ENCODE measurements around the gene PDLIM7.

Gene PDLIM7

DNA sequence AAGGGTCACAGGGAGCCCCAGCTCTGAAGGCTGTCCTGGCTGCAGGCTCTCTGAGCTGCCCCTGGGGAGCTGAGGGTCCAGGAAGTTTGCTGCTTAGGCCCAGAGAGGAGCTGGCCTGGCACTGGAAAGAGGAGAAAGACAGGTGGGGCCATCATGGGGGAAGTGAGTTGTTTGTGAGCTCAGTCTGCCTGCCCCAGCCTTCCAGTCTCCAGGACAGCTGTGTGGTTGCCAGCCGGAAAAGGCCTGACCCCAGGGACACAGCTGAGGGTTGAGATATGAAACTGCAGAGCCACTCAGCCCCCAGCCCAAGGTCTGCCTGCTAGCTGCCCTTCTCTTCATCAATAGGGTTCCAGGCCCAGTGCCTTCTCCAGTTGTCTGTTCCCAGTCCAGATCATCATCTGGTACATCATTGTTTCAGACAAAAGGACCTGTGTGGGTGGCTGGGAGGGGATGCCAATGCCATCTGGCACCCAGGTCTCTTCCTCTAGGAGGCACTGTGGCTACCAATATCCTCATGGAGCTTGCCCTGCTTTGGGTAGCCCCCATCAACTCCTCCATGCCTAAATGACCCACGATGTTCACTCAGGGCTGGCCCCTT lies 23.6 kb upstream of the PDLIM7 start:
- Histone ChIP-seq H3K4me2 (no peak overlapping the region), H3K9ac (no peak overlapping the region)

DNA sequence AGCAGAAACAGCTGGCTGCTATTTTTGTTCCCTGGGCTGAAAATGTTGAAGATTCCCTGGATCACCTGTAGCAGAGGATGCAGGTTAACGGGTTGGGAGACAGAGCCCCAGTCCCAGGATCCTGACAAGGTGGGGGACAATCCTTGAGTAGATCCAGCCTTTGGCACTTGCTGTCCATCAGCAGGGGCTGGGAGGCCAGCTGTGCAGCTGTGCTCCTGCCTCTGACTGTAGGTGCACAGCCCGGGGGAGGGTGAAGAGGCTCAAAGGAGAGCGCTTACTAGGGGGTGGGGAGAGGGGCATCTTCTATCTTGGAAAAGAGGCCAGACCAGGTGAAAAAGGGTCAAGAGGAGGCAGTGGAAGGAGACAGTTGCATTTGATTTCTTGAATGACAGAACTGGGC lies 22.9 kb upstream of the PDLIM7 start:
- Histone ChIP-seq H3K9ac (no peak overlapping the region), H2AFZ (ENCODE audit: low read depth) (no peak overlapping the region), H3K4me1 (ENCODE audit: low read depth, poor library complexity, severe bottlenecking) (peaks cover 3% of the 10 kb centered on the region), H4K20me1 (ENCODE audit: insufficient read depth) (no peaks in the 10 kb centered on the region), H3K4me3 (IDR thresholded peaks at IDR 0.05; ENCODE audit: insufficient read depth, low read depth, low read length) (no peak overlapping the region), H3K27me3 (ENCODE audit: insufficient read depth, low read depth) (no peaks in the 10 kb centered on the region), H3K27ac (no peak overlapping the region), H3K36me3 (ENCODE audit: insufficient read depth) (no peaks in the 10 kb centered on the region), H3K79me2 (ENCODE audit: insufficient read depth, low read depth) (0 out of 2 replicates have a peak, but pooled peaks cover 8% of the 10 kb centered on the region), H3K4me2 (no peak overlapping the region)
- TF ChIP-seq, protein P1, sequence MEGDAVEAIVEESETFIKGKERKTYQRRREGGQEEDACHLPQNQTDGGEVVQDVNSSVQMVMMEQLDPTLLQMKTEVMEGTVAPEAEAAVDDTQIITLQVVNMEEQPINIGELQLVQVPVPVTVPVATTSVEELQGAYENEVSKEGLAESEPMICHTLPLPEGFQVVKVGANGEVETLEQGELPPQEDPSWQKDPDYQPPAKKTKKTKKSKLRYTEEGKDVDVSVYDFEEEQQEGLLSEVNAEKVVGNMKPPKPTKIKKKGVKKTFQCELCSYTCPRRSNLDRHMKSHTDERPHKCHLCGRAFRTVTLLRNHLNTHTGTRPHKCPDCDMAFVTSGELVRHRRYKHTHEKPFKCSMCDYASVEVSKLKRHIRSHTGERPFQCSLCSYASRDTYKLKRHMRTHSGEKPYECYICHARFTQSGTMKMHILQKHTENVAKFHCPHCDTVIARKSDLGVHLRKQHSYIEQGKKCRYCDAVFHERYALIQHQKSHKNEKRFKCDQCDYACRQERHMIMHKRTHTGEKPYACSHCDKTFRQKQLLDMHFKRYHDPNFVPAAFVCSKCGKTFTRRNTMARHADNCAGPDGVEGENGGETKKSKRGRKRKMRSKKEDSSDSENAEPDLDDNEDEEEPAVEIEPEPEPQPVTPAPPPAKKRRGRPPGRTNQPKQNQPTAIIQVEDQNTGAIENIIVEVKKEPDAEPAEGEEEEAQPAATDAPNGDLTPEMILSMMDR (conservative IDR thresholded peaks at IDR 0.05; ENCODE audit: low read depth, low read length): no peak

More for the DNA sequence above, 23.6 kb upstream of the PDLIM7 start:
- Histone ChIP-seq H3K4me1 (ENCODE audit: low read depth, poor library complexity, severe bottlenecking) (peaks cover 3% of the 10 kb centered on the region), H3K27me3 (ENCODE audit: insufficient read depth, low read depth) (no peaks in the 10 kb centered on the region), H3K79me2 (ENCODE audit: insufficient read depth, low read depth) (0 out of 2 replicates have a peak, but pooled peaks cover 3% of the 10 kb centered on the region), H2AFZ (ENCODE audit: low read depth) (no peak overlapping the region), H3K4me3 (IDR thresholded peaks at IDR 0.05; ENCODE audit: insufficient read depth, low read depth, low read length) (no peak overlapping the region), H3K36me3 (ENCODE audit: insufficient read depth) (no peaks in the 10 kb centered on the region), H3K27ac (no peak overlapping the region), H4K20me1 (ENCODE audit: insufficient read depth) (no peaks in the 10 kb centered on the region)
- TF ChIP-seq, protein P1 (conservative IDR thresholded peaks at IDR 0.05; ENCODE audit: low read depth, low read length): no peak

DNA sequence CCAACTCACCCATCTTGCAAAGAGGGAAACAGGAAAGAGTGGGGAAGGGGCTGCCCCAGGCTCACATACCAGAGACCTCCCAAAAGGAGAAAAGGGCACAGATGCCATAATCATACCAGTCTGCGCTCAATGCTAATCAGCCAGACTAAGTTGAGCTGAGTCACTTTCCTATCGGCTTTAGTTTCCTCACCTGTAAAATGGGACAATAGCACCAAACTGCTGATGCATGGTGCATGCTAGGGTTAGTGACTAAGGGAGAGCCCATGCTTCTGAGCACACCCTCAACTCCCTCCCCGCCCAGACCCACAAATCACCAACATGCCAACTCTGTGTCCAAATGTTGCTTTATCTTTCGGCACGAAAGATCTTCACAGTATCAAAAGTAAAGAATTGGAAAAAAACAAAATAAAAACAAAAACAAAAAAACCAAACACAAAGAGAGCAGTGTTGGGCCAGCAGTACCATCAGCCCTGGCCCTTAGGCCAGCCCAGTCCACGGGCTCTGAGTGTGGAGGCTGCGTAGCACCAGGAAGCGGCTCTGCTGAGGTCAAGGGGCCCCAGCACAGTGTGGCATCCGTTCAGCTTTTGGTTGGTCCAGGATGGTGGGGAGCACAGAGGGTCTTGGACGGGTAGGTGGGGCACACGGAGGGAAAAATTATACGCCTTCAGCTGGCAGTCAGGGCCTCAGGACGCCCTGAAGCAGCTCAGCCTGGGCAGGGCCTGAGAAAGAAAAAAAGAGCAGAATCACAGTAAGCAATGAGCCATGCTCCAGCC lies 22.2 kb upstream of the PDLIM7 start:
- H3K36me3 ChIP-seq (ENCODE audit: insufficient read depth): no peaks in the 10 kb centered on the region
- no peak overlapping the region for H3K9ac ChIP-seq
- H3K79me2 ChIP-seq (ENCODE audit: insufficient read depth, low read depth): 0 out of 2 replicates have a peak, but pooled peaks cover 8% of the 10 kb centered on the region
- peaks cover 3% of the 10 kb centered on the region for H3K4me1 ChIP-seq (ENCODE audit: low read depth, poor library complexity, severe bottlenecking)
- no peaks in the 10 kb centered on the region for H3K27me3 ChIP-seq (ENCODE audit: insufficient read depth, low read depth)
- H3K27ac ChIP-seq: no peak overlapping the region
- no peaks in the 10 kb centered on the region for H4K20me1 ChIP-seq (ENCODE audit: insufficient read depth)
- no peak overlapping the region for H2AFZ ChIP-seq (ENCODE audit: low read depth)
- TF ChIP-seq, protein P1 (conservative IDR thresholded peaks at IDR 0.05; ENCODE audit: low read depth, low read length): no peak
- H3K4me3 ChIP-seq (IDR thresholded peaks at IDR 0.05; ENCODE audit: insufficient read depth, low read depth, low read length): no peak overlapping the region
- no peak overlapping the region for H3K4me2 ChIP-seq

DNA sequence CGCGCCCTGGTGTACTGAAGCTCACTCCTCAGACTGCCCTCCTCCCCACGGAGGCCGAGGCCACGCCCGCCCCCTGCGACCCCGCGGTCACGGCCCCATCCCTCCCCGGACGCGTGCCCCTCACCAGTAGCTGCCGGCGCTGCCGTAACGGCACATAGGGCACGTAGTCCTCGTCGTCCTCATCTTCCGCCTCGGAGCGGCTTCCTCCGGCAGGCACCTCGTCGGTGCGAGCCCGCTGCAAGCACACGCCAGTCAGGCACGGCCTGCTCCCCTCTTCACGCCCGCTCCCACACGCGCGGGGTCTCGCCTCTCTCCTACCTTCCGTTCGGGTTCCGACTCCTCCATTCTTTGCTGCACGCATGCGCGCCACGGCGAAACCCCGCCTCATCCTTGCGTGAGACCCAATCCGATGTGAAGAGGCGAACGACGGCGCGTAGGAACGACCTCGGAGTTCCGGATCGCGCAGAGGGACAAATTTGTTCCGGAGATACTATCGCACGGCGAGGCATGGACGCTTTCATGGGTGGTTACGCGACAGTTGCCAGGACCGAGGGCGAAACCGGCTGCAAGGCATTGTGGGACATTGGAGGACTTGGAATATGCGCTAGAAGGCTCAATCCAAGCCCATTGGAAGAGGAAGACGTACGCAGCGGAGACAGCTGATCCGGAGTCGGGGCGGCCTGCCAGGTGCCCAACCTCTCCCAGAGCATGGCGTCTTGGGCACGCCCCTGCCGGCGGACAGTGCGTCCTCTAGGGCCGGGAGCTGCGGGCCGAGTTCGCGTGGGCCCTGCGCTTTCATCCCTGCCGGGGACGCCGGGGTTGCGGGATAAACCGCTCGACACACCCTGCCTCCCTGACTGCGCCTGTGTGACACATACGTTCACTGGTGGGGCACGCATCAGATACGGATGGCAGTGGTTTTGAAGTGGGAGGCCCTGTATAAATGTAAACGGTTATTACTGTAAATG lies 19.5 kb upstream of the PDLIM7 start, which contains the start of gene DDX41:
TSS of gene DDX41 (minus strand) at position 361 of the 968 bp plus-strand sequence. CDS start at position 345, 16 bp downstream.
- peak within 1 kb of the TSS; percentile 66 for H3K4me2 ChIP-seq
- no peak within 1 kb of the TSS; the same call in 1 of the 2 replicates for H3K27ac ChIP-seq
- H3K36me3 ChIP-seq (ENCODE audit: insufficient read depth): no peaks in the 10 kb centered on the region
- H3K4me1 ChIP-seq (ENCODE audit: low read depth, poor library complexity, severe bottlenecking): peaks cover 3% of the 10 kb centered on the region
- H3K4me3 ChIP-seq (IDR thresholded peaks at IDR 0.05; ENCODE audit: insufficient read depth, low read depth, low read length): no peak within 1 kb of the TSS
- 0 out of 2 replicates have a peak, but pooled peaks cover 8% of the 10 kb centered on the region for H3K79me2 ChIP-seq (ENCODE audit: insufficient read depth, low read depth)
- peak within 1 kb of the TSS; percentile 73 for H2AFZ ChIP-seq (ENCODE audit: low read depth)
- TF ChIP-seq, protein P1 (conservative IDR thresholded peaks at IDR 0.05; ENCODE audit: low read depth, low read length): no peak
- no peaks in the 10 kb centered on the region for H4K20me1 ChIP-seq (ENCODE audit: insufficient read depth)
- no peaks in the 10 kb centered on the region for H3K27me3 ChIP-seq (ENCODE audit: insufficient read depth, low read depth)
- H3K9ac ChIP-seq: peak within 1 kb of the TSS; percentile 44; the same call in 1 of the 2 replicates
